Lower leg skin (tissue), 3 donors: Measurements from ENCODE around the gene S1PR3.

Experiments used
- POLR2A ChIP-seq, 2 donors: fragments of 450-650 bp; IDR thresholded peaks; one replicate each; pipeline ENCODE4 v1.6.1; 2016 to 2017; ENCODE audit warnings: antibody characterized with exemption in 2 of 2, mild to moderate bottlenecking in 1 of 2, moderate library complexity in 1 of 2
- TF ChIP-seq, protein P1 (sequence below), 3 donors: fragments of 450-650 bp; IDR thresholded peaks; one replicate each; pipeline ENCODE4 v1.5.1; 2016; ENCODE audit warnings: antibody characterized with exemption in 3 of 3, mild to moderate bottlenecking in 3 of 3, moderate library complexity in 2 of 3

DNA sequence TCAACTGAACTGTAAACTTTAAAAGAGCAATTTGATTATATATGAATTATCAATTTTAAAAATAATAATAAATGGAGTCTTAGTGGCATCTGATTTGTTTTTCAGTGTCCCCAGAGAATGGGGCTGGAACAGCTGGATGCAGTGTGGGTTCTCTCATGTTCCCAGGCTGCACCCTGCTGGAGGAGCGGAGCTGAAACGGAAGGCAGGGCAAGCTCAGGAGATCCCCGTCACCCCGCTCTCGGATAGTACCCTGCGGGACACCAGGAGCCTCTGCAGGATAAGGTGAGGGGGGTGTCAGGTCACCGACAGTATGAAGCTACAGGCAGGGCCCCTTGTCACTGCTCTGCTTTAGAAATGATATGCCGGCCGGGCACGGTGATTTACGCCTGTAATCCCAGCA, 57.3 kb downstream of the S1PR3 start:
- TF ChIP-seq, protein P1, sequence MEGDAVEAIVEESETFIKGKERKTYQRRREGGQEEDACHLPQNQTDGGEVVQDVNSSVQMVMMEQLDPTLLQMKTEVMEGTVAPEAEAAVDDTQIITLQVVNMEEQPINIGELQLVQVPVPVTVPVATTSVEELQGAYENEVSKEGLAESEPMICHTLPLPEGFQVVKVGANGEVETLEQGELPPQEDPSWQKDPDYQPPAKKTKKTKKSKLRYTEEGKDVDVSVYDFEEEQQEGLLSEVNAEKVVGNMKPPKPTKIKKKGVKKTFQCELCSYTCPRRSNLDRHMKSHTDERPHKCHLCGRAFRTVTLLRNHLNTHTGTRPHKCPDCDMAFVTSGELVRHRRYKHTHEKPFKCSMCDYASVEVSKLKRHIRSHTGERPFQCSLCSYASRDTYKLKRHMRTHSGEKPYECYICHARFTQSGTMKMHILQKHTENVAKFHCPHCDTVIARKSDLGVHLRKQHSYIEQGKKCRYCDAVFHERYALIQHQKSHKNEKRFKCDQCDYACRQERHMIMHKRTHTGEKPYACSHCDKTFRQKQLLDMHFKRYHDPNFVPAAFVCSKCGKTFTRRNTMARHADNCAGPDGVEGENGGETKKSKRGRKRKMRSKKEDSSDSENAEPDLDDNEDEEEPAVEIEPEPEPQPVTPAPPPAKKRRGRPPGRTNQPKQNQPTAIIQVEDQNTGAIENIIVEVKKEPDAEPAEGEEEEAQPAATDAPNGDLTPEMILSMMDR (IDR thresholded peaks at IDR 0.05), result no peak
- no peak for TF ChIP-seq POLR2A (IDR thresholded peaks at IDR 0.05)
